Measurements from ENCODE around the gene ACSBG1.

The ACSBG1 gene

DNA sequence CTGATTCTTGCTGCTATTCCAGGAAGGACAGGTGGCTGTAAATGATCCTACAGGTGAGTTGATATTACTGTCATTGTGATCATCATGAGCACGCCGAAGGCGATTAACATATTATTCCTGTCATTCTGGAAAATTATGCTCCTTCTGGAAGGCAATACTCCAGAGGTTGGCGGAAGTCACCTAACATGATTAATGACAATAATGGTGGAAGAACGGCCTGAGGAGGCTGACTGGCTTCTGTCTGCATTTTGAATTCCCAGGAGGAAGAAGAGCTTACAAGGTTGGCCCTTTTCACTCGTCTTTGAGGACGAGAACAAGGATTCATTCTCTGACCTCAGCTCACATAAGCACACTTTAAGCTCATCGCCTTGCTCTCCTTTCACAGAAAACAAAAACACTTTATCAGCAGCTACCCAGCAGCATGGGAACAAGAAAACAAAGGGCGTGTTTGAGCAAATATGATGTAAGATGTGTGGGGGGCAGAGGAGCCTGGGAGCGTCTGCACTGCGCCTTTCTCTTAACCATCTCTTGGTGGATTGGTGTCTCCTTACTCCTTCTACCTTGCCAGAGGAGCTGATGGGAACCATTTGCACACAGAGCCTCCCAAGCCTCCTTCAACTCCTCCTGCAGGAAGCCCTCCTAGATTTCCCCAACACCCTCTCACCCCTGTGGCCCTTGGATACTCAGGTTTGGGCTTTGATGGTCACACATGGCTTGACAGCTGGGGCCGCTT is 23.0 kb downstream of the ACSBG1 start:
- peaks cover 5% of the 10 kb centered on the region for H3K27me3 ChIP-seq (ENCODE audit: insufficient read depth, low read length, poor library complexity)
- no peak overlapping the region for H3K4me3 ChIP-seq (ENCODE audit: low read depth in 1 of 2, low read length in 2 of 2)
- H3K36me3 ChIP-seq (ENCODE audit: insufficient read depth, low read length) = no peaks in the 10 kb centered on the region
- H3K4me1 ChIP-seq (ENCODE audit: insufficient read depth, low read length) = no peaks in the 10 kb centered on the region
- DNase-seq (no peak), ATAC-seq (ENCODE audit: insufficient read depth, low read depth) (no peak)
- no peaks in the 10 kb centered on the region for H3K9me3 ChIP-seq (ENCODE audit: insufficient read depth, low read length, severe bottlenecking)
- no peak overlapping the region for H2AFZ ChIP-seq (ENCODE audit: low read depth, low read length)
- no peak overlapping the region for H3K9ac ChIP-seq (ENCODE audit: low read depth, low read length)
- H3K79me2 ChIP-seq (ENCODE audit: insufficient read depth, low read length) = no peaks in the 10 kb centered on the region
- TF ChIP-seq EZH2 (IDR thresholded peaks at IDR 0.05; ENCODE audit: borderline replicate concordance, low read depth, low read length, severe bottlenecking) = no peak
- TF ChIP-seq, protein P1, sequence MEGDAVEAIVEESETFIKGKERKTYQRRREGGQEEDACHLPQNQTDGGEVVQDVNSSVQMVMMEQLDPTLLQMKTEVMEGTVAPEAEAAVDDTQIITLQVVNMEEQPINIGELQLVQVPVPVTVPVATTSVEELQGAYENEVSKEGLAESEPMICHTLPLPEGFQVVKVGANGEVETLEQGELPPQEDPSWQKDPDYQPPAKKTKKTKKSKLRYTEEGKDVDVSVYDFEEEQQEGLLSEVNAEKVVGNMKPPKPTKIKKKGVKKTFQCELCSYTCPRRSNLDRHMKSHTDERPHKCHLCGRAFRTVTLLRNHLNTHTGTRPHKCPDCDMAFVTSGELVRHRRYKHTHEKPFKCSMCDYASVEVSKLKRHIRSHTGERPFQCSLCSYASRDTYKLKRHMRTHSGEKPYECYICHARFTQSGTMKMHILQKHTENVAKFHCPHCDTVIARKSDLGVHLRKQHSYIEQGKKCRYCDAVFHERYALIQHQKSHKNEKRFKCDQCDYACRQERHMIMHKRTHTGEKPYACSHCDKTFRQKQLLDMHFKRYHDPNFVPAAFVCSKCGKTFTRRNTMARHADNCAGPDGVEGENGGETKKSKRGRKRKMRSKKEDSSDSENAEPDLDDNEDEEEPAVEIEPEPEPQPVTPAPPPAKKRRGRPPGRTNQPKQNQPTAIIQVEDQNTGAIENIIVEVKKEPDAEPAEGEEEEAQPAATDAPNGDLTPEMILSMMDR (IDR thresholded peaks at IDR 0.05; ENCODE audit: borderline replicate concordance, extremely low read depth, low read length, poor library complexity, severe bottlenecking) = no peak
- no peaks in the 10 kb centered on the region for H4K20me1 ChIP-seq (ENCODE audit: insufficient read depth, low read length)
- H3K4me2 ChIP-seq (ENCODE audit: insufficient read depth, low read length) = no peak overlapping the region
- no peak overlapping the region for H3K27ac ChIP-seq (ENCODE audit: low read length)

DNA sequence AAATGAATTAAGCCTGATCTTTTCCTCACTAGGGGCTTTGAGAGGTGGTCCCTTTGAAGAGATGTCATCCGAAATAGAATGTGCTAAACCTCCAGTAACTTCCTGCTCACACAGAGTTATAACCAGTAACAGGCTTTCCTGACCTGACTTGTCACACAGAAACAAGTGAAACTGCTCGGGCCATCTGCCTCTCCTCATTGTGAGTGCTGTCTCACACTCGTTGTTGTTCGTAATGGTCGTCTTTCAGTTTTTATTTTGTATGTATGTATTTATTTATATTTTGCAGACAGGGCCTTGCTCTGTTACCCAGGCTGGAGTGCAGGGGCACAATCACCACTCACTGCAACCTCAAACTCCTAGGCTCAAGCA is 24.0 kb downstream of the ACSBG1 start:
- Histone ChIP-seq H3K27ac (ENCODE audit: low read length) (no peak overlapping the region), H3K36me3 (ENCODE audit: insufficient read depth, low read length) (no peaks in the 10 kb centered on the region), H3K9me3 (ENCODE audit: insufficient read depth, low read length, severe bottlenecking) (no peaks in the 10 kb centered on the region), H3K27me3 (ENCODE audit: insufficient read depth, low read length, poor library complexity) (peaks cover 5% of the 10 kb centered on the region), H3K4me2 (ENCODE audit: insufficient read depth, low read length) (no peak overlapping the region), H3K79me2 (ENCODE audit: insufficient read depth, low read length) (no peaks in the 10 kb centered on the region), H2AFZ (ENCODE audit: low read depth, low read length) (no peak overlapping the region), H3K4me3 (ENCODE audit: low read depth in 1 of 2, low read length in 2 of 2) (no peak overlapping the region), H3K9ac (ENCODE audit: low read depth, low read length) (no peak overlapping the region), H4K20me1 (ENCODE audit: insufficient read depth, low read length) (no peaks in the 10 kb centered on the region), H3K4me1 (ENCODE audit: insufficient read depth, low read length) (no peaks in the 10 kb centered on the region)
- DNase-seq (no peak), ATAC-seq (ENCODE audit: insufficient read depth, low read depth) (no peak)
- TF ChIP-seq, protein P1 (IDR thresholded peaks at IDR 0.05; ENCODE audit: borderline replicate concordance, extremely low read depth, low read length, poor library complexity, severe bottlenecking) = no peak
- TF ChIP-seq EZH2 (IDR thresholded peaks at IDR 0.05; ENCODE audit: borderline replicate concordance, low read depth, low read length, severe bottlenecking) = no peak

DNA sequence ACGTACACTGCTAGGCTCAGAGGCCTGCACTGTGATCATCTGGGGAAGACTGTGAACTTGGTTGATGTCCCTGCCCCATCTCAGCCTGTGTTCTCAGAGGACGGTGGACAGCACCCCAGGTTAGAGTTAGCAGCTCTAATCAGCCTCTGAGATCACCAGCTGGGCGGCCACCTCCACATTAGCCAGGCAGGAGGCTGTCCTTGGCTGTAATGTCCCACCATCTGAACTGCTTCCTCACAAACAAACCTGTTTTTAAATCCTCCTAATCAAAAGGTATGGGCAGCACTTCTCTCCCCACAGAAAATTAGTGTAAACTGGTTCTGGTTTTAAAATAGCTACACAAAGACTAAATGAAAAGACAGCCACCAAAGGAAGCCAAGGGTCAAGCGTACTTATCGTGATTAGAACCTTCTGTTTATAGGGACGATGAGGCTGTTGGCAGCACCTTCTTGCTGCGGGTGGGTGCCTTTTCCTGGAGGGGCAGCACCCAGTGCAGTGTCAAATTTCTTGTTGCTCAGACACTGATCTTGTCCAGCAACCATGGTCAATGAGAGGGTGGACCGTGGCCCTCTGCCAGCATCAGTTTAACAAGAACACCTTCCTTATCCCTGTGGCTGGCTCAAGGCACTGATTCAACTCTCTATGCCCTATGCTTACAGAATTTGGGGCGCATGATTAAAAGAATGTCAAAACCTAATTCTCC is 24.6 kb downstream of the ACSBG1 start:
- H3K79me2 ChIP-seq (ENCODE audit: insufficient read depth, low read length) = no peaks in the 10 kb centered on the region
- H3K36me3 ChIP-seq (ENCODE audit: insufficient read depth, low read length) = no peaks in the 10 kb centered on the region
- H3K4me1 ChIP-seq (ENCODE audit: insufficient read depth, low read length) = no peaks in the 10 kb centered on the region
- H2AFZ ChIP-seq (ENCODE audit: low read depth, low read length) = no peak overlapping the region
- no peak overlapping the region for H3K4me2 ChIP-seq (ENCODE audit: insufficient read depth, low read length)
- H4K20me1 ChIP-seq (ENCODE audit: insufficient read depth, low read length) = no peaks in the 10 kb centered on the region
- ATAC-seq (ENCODE audit: insufficient read depth, low read depth) (no peak), DNase-seq (no peak)
- no peak overlapping the region for H3K4me3 ChIP-seq (ENCODE audit: low read depth in 1 of 2, low read length in 2 of 2)
- H3K9me3 ChIP-seq (ENCODE audit: insufficient read depth, low read length, severe bottlenecking) = no peaks in the 10 kb centered on the region
- peaks cover 5% of the 10 kb centered on the region for H3K27me3 ChIP-seq (ENCODE audit: insufficient read depth, low read length, poor library complexity)
- H3K9ac ChIP-seq (ENCODE audit: low read depth, low read length) = no peak overlapping the region
- H3K27ac ChIP-seq (ENCODE audit: low read length) = no peak overlapping the region
- TF ChIP-seq, protein P1 (IDR thresholded peaks at IDR 0.05; ENCODE audit: borderline replicate concordance, extremely low read depth, low read length, poor library complexity, severe bottlenecking) = no peak
- no peak for TF ChIP-seq EZH2 (IDR thresholded peaks at IDR 0.05; ENCODE audit: borderline replicate concordance, low read depth, low read length, severe bottlenecking)

Data from DND-41 (cell line).